Immature natural killer cell (primary cell): Measurements from ENCODE around the gene STEAP4. TPM values are rescaled to one million over a fixed set of nuclear protein-coding genes. Genes with fewer than 3 reads are reported as not detected.

Source experiments
- DNase-seq, 3 donors: peaks; one replicate each; pipeline ENCODE4 v3.0.0; 2022; ENCODE audit warnings: mixed read lengths in 1 of 3
- H3K27ac Mint-ChIP-seq, 6 donors: one replicate each; pipeline ENCODE4 v1.8.0; 2020; ENCODE audit warnings: mixed read lengths in 6 of 6, mild to moderate bottlenecking in 5 of 6, inconsistent platforms in 4 of 6, moderate library complexity in 3 of 6
- H3K27me3 Mint-ChIP-seq, 3 donors: one replicate each; pipeline ENCODE4 v1.8.0; 2020 to 2021; ENCODE audit warnings: low read depth in 3 of 3, mild to moderate bottlenecking in 3 of 3, mixed read lengths in 3 of 3, moderate library complexity in 3 of 3, inconsistent platforms in 1 of 3
- H3K36me3 Mint-ChIP-seq, 3 donors: one replicate each; pipeline ENCODE4 v1.8.0; 2020; ENCODE audit warnings: mixed read lengths in 3 of 3, inconsistent platforms in 2 of 3, mild to moderate bottlenecking in 2 of 3
- H3K4me1 Mint-ChIP-seq, 2 donors: one replicate each; pipeline ENCODE4 v1.8.0; 2020; ENCODE audit warnings: inconsistent platforms in 2 of 2, mild to moderate bottlenecking in 2 of 2, mixed read lengths in 2 of 2, moderate library complexity in 1 of 2
- H3K4me3 Mint-ChIP-seq, 5 donors: one replicate each; pipeline ENCODE4 v1.8.0; 2020; ENCODE audit warnings: mild to moderate bottlenecking in 5 of 5, mixed read lengths in 5 of 5, inconsistent platforms in 3 of 5, moderate library complexity in 3 of 5
- H3K9me3 Mint-ChIP-seq, 6 donors: one replicate each; pipeline ENCODE4 v1.8.0; 2020; ENCODE audit warnings: mild to moderate bottlenecking in 6 of 6, mixed read lengths in 6 of 6, inconsistent platforms in 4 of 6, moderate library complexity in 3 of 6
- polyA plus RNA-seq, 3 donors: library from polyadenylated mRNA; unstranded; fragments of 300-500 nt; fragmentation: Illumina TruSeq; gene quantifications; one replicate each; pipeline ENCODE4 v1.2.3, GENCODE V29; 2021

The STEAP4 gene
- polyA plus RNA-seq, 3 donors from 2014 or later, result not detected

DNA sequence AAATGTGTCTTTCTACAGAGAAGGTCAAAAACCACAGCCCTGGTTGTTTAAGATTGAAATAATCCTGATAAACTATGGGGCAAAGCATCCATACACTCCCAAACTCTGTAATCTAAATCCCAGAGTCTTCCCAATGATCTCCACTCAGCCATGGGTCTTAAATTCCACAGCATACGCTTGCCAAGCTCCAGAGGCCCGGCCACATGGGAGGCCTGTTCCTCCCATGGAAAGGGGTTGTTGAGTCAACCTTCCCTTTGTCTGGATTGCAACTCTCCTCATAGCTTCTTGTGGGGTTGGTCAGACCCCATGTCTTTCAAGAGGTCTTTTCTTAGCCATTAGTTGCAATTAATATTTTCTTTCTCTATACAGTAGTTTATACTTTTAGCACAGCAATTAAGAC is 718 bp upstream of the STEAP4 start:
- Mint-ChIP-seq H3K27me3 (peaks cover 0 to 10% (median 7%) of the 10 kb centered on the region in 3 donors), H3K4me1 (no peaks in the 10 kb centered on the region), H3K9me3 (no peaks in the 10 kb centered on the region), H3K4me3 (no peak overlapping the region), H3K36me3 (no peaks in the 10 kb centered on the region), H3K27ac (no peak overlapping the region)
- no peak for DNase-seq

- Mint-ChIP-seq H3K4me3 (no peak overlapping the region), H3K36me3 (no peaks in the 10 kb centered on the region), H3K27me3 (peaks cover 3 to 10% (median 7%) of the 10 kb centered on the region in 3 donors), H3K9me3 (peaks cover 0 to 4% (median 0%) of the 10 kb centered on the region in 6 donors), H3K27ac (no peak overlapping the region), H3K4me1 (no peaks in the 10 kb centered on the region)
- no peak for DNase-seq
Observed at GRCh38 chr7:88305044-88305443, 1.6 kb downstream of the STEAP4 start.

DNA sequence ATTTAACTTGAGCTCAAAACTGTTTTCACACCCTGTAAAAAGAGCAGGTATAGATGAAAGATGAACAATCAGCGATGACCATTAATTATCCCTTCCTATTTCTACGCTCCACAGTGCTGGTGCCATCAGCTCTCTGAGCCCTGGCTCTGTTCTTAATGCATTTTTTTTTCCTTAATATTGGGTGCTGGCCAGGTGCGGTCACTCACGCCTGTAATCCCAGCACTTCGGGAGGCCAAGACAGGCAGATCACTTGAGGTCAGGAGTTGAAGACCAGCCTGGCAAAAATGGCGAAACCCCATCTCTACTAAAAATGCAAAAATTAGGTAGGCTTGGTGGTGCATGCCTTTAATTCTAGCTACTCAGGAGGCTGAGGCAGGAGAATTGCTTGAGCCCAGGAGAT is 4.2 kb downstream of the STEAP4 start:
- no peak for DNase-seq
- no peaks in the 10 kb centered on the region for H3K4me1 Mint-ChIP-seq
- no peak overlapping the region for H3K27ac Mint-ChIP-seq
- no peaks in the 10 kb centered on the region for H3K36me3 Mint-ChIP-seq
- no peak overlapping the region for H3K4me3 Mint-ChIP-seq
- peaks cover 3 to 10% (median 7%) of the 10 kb centered on the region in 3 donors for H3K27me3 Mint-ChIP-seq
- H3K9me3 Mint-ChIP-seq, result peaks cover 0 to 4% (median 0%) of the 10 kb centered on the region in 6 donors

DNA sequence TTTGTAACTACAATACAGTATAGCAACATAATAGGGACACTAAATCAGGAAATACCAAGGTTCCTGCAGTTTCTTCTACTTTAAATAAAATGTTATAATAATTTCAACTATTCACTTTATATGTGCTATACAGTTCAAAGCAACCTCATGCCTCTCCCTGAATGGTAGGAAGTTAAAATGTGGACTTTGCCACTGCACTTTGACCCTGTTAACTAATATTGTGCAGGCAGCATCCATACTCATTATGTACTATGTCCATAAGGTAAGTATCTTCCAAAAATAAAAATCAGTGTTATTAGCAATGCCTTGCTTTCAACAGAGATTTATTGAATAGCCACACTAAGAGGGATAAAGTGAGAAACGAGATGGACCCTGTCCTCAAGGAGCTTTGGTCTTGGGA is 4.8 kb downstream of the STEAP4 start:
- Mint-ChIP-seq H3K27ac (no peak overlapping the region), H3K4me1 (no peaks in the 10 kb centered on the region), H3K36me3 (no peaks in the 10 kb centered on the region), H3K4me3 (no peak overlapping the region), H3K27me3 (peaks cover 3 to 8% (median 5%) of the 10 kb centered on the region in 3 donors), H3K9me3 (peaks cover 0 to 4% (median 0%) of the 10 kb centered on the region in 6 donors)
- DNase-seq, result no peak

DNA sequence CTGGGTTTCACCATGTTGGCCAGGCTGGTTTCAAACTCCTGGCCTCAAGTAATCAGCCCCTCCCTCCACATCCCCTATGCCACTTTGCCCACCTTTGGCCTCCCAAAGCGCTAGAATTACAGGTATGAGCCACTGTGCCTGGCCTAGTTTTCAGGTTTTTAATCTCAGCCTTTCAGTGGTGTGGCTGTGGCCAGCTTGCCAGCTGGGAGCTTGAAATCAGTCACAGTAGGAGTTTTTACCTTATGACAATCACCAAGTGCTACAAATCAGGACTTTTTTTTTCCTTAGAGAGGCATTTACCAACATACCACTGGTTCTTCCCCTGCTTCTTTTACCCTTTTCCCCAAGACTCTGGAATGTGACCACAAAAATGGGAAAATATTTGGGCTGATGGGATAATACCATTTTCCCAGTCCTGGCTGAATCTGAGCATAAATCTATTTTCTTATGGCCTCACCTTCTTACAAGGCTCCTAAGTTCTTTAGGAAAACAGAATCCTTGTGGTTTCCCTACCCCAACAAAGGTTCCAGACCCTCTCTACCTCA is 6.2 kb downstream of the STEAP4 start:
- peaks cover 0 to 4% (median 0%) of the 10 kb centered on the region in 6 donors for H3K9me3 Mint-ChIP-seq
- no peaks in the 10 kb centered on the region for H3K4me1 Mint-ChIP-seq

DNA sequence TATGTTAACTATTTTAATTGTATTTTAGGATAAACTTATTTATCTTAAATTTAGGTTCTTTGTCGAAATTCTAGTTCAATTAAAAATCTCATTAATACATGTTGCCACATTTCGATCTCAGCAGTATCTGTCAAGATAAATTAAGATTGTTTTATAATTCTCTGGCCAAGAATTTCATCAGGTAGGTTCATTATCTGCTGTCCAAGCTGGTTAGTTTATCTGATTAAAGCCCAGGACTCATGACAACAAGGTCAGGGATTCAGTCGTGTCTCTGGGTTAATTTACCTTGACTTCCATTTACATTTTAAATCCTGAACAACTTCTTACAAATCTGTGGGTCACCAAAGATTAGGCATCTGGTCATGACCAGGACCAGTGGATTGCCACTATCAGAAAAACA is 7.6 kb downstream of the STEAP4 start:
- peaks cover 0 to 4% (median 0%) of the 10 kb centered on the region in 6 donors for H3K9me3 Mint-ChIP-seq

More for the DNA sequence above, 6.2 kb downstream of the STEAP4 start:
- no peaks in the 10 kb centered on the region for H3K36me3 Mint-ChIP-seq
- H3K27ac Mint-ChIP-seq, result no peak overlapping the region
- no peak for DNase-seq
- H3K27me3 Mint-ChIP-seq, result peaks cover 0 to 8% (median 3%) of the 10 kb centered on the region in 3 donors
- no peak overlapping the region for H3K4me3 Mint-ChIP-seq

GRCh38 chr7:88293866-88294265 is 12.8 kb downstream of the STEAP4 start:
- no peak for DNase-seq
- Mint-ChIP-seq H3K4me3 (no peak overlapping the region), H3K27me3 (peaks cover 0 to 3% (median 0%) of the 10 kb centered on the region in 3 donors), H3K27ac (no peak overlapping the region), H3K36me3 (no peaks in the 10 kb centered on the region), H3K9me3 (peaks cover 0 to 1% (median 0%) of the 10 kb centered on the region in 6 donors), H3K4me1 (no peaks in the 10 kb centered on the region)

More for the DNA sequence above, 7.6 kb downstream of the STEAP4 start:
- H3K27me3 Mint-ChIP-seq, result peaks cover 0 to 5% (median 3%) of the 10 kb centered on the region in 3 donors
- H3K4me1 Mint-ChIP-seq, result no peaks in the 10 kb centered on the region
- DNase-seq, result no peak
- H3K27ac Mint-ChIP-seq, result no peak overlapping the region
- no peak overlapping the region for H3K4me3 Mint-ChIP-seq
- H3K36me3 Mint-ChIP-seq, result no peaks in the 10 kb centered on the region

DNA sequence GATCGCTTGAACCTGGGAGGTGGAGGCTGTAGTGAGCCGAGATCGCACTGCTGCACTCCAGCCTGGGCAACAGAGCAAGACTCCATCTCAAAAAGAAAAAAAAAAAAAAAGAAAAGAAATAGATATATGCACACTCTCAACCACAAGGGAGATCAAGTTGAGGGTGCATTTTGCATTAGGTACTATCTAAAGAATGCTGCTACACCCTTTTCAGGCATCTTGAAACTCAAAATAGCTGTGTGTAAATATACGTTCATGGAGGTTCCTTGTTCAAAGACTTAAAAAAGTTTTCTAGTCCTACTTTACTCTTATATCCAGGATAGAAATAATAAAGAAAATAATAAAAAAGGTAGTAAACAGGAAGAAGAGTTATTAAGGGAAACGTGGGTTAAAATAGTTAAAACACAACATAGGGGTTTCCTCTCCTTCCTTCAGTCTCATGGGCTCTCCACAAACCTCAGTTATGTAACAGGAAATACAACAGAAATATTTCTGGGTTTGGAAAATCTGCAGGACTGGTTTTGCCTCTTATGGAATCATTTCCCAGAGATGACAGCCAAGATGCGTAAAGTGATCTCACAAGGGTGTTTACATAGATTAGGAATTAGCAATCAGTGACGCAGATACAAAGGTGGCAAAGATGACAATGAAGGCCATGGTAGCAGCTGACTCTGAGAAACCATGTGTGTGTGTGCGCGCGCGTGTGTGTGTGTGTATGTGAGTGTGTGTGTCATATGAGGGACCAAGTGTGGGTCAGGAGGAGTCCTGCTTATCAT is 15.1 kb downstream of the STEAP4 start:
- Mint-ChIP-seq H3K4me3 (no peak overlapping the region), H3K36me3 (no peaks in the 10 kb centered on the region), H3K9me3 (peaks cover 0 to 1% (median 0%) of the 10 kb centered on the region in 6 donors), H3K27me3 (no peaks in the 10 kb centered on the region), H3K4me1 (no peaks in the 10 kb centered on the region), H3K27ac (no peak overlapping the region)
- DNase-seq, result no peak

DNA sequence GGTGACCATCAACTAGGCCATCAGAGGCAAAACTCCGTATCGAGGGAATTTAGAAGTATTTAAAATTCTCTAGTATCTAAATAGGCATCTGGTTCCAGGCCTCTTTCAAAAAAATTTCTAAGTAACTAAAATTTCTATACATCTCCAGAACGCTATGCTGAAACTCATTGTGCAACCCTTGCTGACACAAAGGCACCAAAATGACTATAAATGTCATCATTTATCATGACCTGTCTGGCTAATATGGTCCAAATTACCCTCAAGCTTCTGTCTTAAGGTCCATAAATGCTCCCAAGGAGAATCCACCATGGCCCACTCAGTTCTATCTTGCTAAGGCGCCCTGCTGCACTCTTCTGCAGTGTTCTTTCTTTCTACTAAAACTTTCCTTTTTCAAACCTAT is 16.2 kb downstream of the STEAP4 start:
- Mint-ChIP-seq H3K4me1 (no peaks in the 10 kb centered on the region), H3K27me3 (no peaks in the 10 kb centered on the region)

GRCh38 chr7:88289564-88290025 is 17.1 kb downstream of the STEAP4 start:
- Mint-ChIP-seq H3K27ac (no peak overlapping the region), H3K36me3 (no peaks in the 10 kb centered on the region), H3K9me3 (peaks cover 0 to 1% (median 0%) of the 10 kb centered on the region in 6 donors), H3K4me3 (no peak overlapping the region), H3K27me3 (no peaks in the 10 kb centered on the region), H3K4me1 (no peaks in the 10 kb centered on the region)
- no peak for DNase-seq

More for the DNA sequence above, 16.2 kb downstream of the STEAP4 start:
- Mint-ChIP-seq H3K27ac (no peak overlapping the region), H3K4me3 (no peak overlapping the region), H3K36me3 (no peaks in the 10 kb centered on the region), H3K9me3 (peaks cover 0 to 1% (median 0%) of the 10 kb centered on the region in 6 donors)
- DNase-seq, result no peak

- no peak overlapping the region for H3K27ac Mint-ChIP-seq
- no peaks in the 10 kb centered on the region for H3K36me3 Mint-ChIP-seq
Observed at GRCh38 chr7:88281749-88282148, 24.9 kb downstream of the STEAP4 start.

GRCh38 chr7:88280801-88281200 is 25.9 kb downstream of the STEAP4 start:
- Mint-ChIP-seq H3K9me3 (no peaks in the 10 kb centered on the region), H3K36me3 (no peaks in the 10 kb centered on the region), H3K27me3 (peaks cover 0 to 7% (median 0%) of the 10 kb centered on the region in 3 donors), H3K4me3 (no peak overlapping the region), H3K4me1 (no peaks in the 10 kb centered on the region), H3K27ac (no peak overlapping the region)
- DNase-seq, result no peak

More at GRCh38 chr7:88281749-88282148, 24.9 kb downstream of the STEAP4 start:
- no peak for DNase-seq
- no peaks in the 10 kb centered on the region for H3K9me3 Mint-ChIP-seq
- H3K4me1 Mint-ChIP-seq, result no peaks in the 10 kb centered on the region
- no peak overlapping the region for H3K4me3 Mint-ChIP-seq
- H3K27me3 Mint-ChIP-seq, result peaks cover 0 to 2% (median 0%) of the 10 kb centered on the region in 3 donors

GRCh38 chr7:88279323-88279722 is 27.4 kb downstream of the STEAP4 start:
- H3K4me1 Mint-ChIP-seq, result no peaks in the 10 kb centered on the region
- no peaks in the 10 kb centered on the region for H3K36me3 Mint-ChIP-seq
- H3K27me3 Mint-ChIP-seq, result peaks cover 0 to 8% (median 0%) of the 10 kb centered on the region in 3 donors
- no peak overlapping the region for H3K27ac Mint-ChIP-seq
- no peak overlapping the region for H3K4me3 Mint-ChIP-seq
- no peaks in the 10 kb centered on the region for H3K9me3 Mint-ChIP-seq
- DNase-seq, result no peak

DNA sequence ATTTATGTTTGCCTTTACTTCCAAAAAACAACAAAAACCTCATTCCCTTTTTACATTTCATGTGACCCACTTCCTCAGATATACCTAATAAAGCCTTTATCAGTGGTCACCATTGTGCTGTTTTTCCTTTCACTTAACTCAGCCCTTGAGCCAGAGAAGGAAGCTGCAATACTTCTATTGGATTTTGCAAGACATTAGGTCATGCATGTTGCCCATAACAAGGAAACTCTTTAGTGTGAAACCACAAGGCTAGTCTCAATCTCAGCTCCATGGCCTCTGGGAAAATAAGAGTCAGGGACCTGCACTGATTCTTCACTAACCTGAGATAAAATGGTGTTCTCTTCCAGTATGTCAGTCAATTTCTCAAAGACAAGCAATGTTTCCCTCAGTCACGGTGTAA is 27.8 kb downstream of the STEAP4 start:
- no peak overlapping the region for H3K4me3 Mint-ChIP-seq
- H3K9me3 Mint-ChIP-seq, result no peaks in the 10 kb centered on the region
- no peak overlapping the region for H3K27ac Mint-ChIP-seq
- no peaks in the 10 kb centered on the region for H3K36me3 Mint-ChIP-seq
- H3K27me3 Mint-ChIP-seq, result peaks cover 0 to 8% (median 0%) of the 10 kb centered on the region in 3 donors
- DNase-seq, result no peak
- no peaks in the 10 kb centered on the region for H3K4me1 Mint-ChIP-seq
